ENCODE measurements around the gene FOXN1.

DNA sequence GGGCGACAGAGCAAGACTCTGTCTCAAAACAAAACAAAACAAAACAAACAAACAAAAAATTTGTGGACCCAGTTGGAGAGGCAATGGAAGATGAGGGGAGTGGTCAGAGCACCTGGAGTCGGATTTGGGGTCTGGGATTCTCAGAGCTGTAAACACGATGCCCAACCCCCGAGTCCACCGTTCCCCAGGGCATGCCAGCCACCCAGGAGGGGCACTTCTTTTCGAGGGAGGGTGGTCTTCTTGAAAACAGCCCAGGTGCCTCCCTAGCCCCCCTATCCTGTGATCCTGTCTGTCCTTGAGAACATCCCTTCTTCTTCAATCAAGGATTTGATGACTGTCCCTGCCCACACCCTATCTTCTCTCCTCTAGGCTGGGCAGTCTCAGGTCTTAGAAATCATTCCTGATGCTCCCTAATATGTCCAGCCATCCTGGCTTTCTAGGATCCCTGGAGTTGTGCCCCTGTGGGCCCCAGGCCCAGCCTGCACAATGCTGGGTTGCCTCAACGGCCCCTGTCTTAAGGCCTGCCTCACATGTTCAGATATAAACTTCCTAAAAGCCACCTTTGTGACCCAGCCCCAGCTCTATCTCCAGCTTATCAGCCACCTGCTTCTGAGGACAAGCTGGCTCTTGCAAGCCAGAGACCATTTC, 35.8 kb upstream of the FOXN1 start:
- no peak for TF ChIP-seq TAF1 (CRISPR knock-in tag; IDR thresholded peaks at IDR 0.05)
- no peak for TF ChIP-seq MTF1 (CRISPR knock-in tag; IDR thresholded peaks at IDR 0.05)
- no peak for TF ChIP-seq EP300 (IDR thresholded peaks at IDR 0.05; ENCODE audit: low read depth in 2 of 2, low read length in 2 of 2)
- TF ChIP-seq EP300 (CRISPR knock-in tag; IDR thresholded peaks at IDR 0.05; ENCODE audit: borderline replicate concordance), result no peak
- TF ChIP-seq, protein P1, sequence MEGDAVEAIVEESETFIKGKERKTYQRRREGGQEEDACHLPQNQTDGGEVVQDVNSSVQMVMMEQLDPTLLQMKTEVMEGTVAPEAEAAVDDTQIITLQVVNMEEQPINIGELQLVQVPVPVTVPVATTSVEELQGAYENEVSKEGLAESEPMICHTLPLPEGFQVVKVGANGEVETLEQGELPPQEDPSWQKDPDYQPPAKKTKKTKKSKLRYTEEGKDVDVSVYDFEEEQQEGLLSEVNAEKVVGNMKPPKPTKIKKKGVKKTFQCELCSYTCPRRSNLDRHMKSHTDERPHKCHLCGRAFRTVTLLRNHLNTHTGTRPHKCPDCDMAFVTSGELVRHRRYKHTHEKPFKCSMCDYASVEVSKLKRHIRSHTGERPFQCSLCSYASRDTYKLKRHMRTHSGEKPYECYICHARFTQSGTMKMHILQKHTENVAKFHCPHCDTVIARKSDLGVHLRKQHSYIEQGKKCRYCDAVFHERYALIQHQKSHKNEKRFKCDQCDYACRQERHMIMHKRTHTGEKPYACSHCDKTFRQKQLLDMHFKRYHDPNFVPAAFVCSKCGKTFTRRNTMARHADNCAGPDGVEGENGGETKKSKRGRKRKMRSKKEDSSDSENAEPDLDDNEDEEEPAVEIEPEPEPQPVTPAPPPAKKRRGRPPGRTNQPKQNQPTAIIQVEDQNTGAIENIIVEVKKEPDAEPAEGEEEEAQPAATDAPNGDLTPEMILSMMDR (CRISPR knock-in tag; IDR thresholded peaks at IDR 0.05), result no peak
- TF ChIP-seq, protein P2, sequence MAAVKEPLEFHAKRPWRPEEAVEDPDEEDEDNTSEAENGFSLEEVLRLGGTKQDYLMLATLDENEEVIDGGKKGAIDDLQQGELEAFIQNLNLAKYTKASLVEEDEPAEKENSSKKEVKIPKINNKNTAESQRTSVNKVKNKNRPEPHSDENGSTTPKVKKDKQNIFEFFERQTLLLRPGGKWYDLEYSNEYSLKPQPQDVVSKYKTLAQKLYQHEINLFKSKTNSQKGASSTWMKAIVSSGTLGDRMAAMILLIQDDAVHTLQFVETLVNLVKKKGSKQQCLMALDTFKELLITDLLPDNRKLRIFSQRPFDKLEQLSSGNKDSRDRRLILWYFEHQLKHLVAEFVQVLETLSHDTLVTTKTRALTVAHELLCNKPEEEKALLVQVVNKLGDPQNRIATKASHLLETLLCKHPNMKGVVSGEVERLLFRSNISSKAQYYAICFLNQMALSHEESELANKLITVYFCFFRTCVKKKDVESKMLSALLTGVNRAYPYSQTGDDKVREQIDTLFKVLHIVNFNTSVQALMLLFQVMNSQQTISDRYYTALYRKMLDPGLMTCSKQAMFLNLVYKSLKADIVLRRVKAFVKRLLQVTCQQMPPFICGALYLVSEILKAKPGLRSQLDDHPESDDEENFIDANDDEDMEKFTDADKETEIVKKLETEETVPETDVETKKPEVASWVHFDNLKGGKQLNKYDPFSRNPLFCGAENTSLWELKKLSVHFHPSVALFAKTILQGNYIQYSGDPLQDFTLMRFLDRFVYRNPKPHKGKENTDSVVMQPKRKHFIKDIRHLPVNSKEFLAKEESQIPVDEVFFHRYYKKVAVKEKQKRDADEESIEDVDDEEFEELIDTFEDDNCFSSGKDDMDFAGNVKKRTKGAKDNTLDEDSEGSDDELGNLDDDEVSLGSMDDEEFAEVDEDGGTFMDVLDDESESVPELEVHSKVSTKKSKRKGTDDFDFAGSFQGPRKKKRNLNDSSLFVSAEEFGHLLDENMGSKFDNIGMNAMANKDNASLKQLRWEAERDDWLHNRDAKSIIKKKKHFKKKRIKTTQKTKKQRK (IDR thresholded peaks at IDR 0.05; ENCODE audit: low read length), result no peak
- TF ChIP-seq, protein P3, sequence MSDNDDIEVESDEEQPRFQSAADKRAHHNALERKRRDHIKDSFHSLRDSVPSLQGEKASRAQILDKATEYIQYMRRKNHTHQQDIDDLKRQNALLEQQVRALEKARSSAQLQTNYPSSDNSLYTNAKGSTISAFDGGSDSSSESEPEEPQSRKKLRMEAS (IDR thresholded peaks at IDR 0.05), result no peak
- no peak for TF ChIP-seq FOXK1 (CRISPR knock-in tag; IDR thresholded peaks at IDR 0.05; ENCODE audit: borderline replicate concordance, low read depth)
- no peak for TF ChIP-seq TGIF2 (CRISPR knock-in tag; IDR thresholded peaks at IDR 0.05)

All from HepG2 (cell line).